Activated effector memory CD4-positive, alpha-beta T cell treated with anti-CD3 and anti-CD28 coated beads, Interleukin-2, amount 50 U/mL, for 16 hours (primary cell): Measurements from ENCODE around the gene CDHR3.

Source experiments
- DNase-seq: peaks from one replicate; pipeline ENCODE4 v3.0.0-alpha.2; 2020

CDHR3 gene

DNA sequence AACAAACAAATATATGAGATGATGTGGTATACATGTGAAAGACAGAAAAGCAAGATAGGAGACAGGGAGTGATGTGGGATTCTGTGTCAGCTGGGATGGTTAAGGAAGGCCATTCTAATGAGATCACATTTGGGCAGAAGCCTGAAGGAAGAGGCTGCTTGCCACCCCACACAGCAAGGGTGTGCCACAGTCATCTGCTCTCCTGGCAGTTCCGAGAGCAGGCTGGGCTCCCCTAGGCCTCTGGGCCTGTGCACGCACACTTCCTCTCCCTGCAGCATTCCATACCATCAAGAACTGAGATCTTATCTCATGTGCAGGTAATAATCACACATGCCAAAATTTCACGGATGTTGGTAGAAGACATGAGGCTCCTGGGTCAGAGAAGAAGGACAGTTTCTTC, 105.9 kb downstream of the CDHR3 start:
- DNase-seq: no peak

DNA sequence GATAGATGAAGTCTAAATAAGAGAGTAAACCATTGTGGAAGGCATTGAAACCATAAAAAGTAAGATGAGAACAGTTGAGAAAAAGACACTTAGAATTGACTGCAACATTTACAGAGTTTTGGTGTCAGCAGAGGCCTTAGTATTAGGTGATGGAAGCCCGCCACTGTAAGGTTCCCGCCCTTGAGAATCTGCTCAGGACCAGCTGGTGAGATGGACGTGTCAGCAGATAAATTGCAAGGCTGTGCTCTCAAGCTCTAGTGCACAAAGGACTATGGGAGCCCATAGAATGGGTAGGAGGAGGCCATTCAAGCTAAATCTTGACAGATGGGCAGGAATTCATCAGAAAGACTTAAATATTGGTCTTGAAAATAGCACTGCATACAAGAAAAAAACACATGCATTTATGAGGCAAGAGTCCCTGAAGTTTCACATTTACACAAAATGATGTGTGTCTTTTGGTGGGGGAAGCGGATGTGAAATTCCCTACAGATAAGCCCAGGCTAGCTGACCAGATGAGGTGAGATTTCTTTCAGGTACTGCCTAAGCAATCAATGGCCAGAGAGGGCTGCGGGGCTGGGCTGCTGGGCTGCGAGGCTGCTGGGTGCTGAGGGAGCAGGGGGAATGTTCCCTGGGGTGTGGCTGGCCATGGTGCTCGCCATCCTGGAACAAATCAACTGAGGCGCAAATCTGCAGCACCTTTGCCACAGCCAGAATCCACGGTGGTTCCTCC, 106.6 kb downstream of the CDHR3 start:
- DNase-seq: no peak

DNA sequence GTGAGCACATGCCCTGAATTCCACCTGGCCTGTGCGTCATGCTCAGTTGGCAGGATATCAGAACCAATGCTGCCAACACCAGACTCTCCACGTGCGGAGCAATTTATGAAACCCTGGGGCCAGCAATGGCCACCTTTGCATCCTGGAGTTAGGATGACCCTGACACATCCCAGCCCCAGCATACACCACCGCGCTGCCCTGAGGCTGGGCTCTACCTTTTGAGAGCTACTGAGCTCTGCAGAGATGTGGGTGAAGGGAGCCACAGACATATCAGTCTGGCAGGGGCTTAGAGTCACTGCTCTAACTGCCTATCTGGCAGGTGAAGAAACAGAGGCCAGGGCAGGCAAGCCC, 107.1 kb downstream of the CDHR3 start:
- DNase-seq: no peak

DNA sequence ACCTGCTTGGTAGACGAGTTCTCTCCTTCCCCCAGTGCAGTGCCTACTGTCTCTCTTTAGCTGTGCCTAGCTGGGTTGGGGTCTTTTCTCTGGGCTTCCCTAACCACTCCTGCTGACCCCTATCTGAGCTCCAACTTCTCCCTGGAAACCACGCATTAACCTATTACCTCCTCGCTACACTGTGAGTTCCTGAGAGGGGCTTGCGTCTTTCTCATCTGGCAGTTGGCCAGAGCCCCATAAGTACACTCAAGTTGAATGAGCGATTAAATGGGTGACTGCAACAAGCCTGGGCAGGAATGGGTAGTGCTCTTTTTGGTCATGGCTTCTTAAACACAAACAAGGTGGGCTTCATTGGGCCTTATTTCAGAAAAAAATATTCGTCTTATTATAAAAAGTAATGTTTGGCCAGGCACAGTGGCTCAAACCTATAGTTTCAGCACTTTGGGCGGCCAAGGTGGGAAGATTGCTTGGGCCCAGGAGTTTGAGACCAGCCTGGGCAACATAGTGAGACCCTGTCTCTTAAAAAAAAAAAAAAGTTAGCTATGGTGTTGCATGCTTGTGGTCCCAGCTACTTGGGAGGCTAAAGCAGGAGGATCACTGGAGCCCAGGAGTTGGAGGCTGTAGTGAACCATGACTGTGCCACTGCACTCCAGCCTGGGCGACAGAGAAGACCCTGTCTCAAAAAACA, 107.6 kb downstream of the CDHR3 start:
- DNase-seq: no peak

DNA sequence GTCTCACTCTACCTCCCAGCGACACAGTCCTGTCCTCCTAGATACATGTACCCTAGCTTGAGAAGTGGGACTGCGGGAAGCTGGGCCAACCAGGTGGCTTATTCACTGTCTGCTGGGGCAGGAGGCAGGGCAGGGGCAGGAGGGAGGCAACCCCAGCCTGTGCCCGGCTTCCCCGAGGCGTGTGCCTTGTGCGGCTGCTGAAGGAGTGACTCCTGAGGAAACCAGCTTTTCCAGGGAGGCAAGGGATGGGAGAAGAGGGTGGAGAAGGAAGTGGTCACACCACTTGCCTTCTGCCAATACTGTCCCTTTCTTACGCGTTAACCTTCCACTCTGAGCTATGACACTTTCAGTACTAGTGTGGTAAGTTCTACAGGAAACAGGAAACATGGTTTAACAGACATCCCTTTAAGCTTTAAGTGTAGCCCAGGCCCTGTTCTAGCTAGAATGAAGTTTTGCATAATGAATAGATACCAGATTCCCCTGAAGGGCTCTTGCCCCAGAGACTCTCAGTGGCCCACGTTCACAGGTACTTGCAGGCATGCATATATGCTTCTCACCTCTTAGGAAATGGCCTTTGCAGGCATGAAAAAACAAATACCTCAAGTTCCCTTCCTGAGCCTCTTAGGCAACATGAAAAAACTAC, 108.4 kb downstream of the CDHR3 start:
- DNase-seq: peak; percentile 74

DNA sequence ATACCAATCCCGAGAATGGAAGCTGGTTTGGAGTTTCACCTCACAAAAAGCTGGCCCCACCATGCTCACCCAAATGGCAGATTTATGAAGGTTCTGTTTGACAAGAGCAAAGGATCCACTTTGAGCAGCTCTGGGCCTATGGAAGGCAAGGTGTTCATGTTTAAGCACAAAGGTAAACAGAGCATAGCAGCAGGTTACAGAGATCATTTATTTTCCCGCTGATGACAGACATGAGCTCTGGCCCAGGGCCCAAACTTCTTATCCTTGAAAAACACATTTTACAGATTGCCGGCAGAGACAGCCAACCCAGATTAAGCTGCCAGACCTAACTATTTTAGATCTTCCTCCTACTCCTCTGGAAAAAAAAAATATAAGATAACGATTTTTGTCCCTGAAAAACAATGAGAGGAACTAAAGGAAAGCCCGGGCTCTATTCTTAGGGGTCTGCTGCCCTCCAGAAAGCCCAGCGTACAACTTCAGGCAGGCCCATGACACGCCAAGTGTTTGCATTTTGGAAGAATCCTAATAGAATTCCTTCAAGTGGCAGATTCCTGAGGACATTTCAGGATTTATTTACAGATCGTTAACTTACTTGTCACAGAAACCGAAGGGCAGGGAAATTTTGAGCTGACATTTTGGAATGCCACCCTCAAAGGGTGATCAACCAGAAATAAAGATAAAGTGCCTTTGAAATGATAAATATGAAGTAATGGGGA, 109.1 kb downstream of the CDHR3 start:
- DNase-seq: no peak

DNA sequence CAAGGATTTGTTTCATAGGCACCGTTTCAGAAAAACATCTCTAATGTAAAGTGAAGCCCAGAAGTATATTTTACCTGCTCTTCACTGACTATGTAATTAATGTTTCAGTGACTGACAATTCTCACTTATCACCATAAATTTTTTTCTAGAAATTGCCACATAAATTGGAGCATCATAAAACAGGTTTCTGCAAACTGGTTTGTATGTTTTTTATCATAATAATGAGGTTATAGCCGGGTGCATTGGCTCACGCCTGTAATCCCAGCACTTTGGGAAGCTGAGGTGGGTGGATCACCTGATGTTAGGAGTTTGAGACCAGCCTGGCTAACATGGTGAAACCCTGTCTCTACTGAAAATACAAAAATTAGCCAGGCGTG, 109.6 kb downstream of the CDHR3 start:
- no peak for DNase-seq

DNA sequence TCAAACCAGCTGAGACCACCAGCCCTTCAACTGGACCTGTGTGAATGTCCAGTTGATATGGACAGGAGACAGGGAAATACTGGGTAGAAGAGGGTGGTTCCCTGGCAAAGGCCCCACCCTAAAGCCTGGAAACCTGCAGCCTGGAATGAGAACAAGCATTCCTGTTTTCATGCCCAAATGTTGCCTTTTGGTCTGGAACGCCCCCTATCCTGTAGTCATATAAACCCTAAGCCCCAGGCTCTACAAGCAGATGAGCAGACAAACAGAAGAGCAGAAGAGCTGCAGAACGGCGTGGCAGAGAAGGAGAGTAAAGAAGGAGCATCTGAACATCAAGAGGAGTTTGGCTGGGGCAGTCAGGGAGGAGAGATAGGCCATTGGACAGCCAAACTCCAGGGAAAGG, 110.6 kb downstream of the CDHR3 start:
- DNase-seq: no peak

DNA sequence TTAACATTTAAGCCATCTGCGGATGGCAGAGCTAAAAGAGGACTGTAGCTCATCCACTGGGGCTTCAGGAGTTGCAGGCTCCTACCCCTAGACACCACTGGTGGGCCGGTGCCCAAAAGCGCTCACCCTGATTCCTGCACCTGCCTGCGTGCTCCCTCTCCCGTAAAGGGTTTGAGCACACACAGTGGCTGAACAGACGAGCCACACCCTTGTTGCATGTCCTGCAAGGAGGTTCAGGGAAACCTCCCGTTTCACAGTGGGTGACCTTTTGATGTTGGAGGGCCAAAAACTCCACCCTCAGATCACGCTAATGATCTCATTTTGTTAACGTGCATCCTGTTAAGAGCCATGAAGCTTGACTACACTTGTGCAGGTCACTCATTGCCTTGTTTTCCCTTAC, 111.2 kb downstream of the CDHR3 start:
- DNase-seq: no peak

DNA sequence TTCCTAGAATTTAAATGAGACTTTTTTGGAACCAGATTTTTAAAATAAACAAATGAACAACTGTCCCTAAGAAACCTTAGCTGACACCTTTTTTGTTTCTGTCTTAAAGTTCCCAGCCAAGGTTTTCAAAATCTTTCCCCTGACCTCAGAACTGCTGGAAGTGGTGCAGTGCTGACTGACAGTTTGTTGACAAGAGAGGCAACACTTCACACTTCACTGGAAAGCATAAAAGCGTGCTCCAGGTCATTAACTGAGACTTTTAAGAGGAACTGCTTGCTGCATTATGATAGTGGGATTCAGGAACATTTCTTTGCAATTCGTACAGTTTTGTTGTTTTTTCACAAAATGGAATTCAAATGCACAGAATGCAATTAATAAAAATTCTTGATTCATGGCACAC, 112.9 kb downstream of the CDHR3 start:
- DNase-seq: no peak

DNA sequence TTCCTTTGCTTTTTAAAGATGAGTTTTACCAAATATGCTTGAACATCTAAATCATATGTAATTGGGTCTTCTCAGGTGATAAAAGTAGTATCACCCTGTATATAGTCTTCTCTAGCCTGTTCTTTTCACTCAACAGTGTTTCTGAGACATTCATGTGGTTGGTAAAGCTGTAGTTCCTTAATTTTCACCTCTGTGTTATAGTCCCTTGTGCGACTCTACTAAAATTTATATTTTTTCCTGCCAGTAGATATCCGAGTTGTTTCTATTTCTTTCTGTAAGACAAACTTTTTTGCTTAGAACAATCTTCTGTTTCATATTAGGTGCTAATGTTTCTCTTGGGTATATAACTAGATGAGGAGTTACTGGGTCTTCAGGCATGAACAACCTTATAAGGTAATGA, 113.5 kb downstream of the CDHR3 start:
- no peak for DNase-seq

DNA sequence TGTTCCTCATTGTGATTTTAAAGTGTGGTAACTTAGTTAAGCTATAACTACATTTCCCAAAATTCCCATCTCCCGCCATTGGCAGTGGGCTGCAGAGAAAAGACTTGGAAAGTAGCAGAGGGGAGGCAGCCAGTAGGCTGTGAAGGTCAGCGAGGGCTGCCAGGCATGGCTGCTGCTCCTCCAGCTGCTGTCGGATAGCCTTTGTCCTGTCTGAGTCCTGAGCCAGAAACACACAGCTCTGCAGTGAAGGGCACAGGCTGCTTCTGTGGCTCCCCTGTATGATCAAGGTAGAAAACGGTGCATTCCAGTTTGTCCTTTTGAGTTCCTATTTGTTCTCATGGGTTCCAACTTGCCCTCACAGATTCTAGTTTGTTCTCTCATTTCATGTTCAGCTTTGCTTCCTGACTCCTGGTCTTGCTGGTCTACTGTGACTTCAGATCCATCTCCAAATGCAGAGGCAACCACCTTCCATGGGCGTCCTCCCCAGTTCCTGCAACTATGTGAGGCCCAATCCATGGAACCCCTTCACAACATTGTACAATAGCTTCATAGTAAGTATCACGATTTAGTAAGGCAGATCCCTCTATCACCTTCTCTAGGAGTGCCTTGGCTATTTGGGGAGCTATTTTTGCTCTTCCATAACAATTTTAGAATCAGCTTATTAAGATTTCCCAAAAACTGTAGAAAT, 117.4 kb downstream of the CDHR3 start:
- no peak for DNase-seq

DNA sequence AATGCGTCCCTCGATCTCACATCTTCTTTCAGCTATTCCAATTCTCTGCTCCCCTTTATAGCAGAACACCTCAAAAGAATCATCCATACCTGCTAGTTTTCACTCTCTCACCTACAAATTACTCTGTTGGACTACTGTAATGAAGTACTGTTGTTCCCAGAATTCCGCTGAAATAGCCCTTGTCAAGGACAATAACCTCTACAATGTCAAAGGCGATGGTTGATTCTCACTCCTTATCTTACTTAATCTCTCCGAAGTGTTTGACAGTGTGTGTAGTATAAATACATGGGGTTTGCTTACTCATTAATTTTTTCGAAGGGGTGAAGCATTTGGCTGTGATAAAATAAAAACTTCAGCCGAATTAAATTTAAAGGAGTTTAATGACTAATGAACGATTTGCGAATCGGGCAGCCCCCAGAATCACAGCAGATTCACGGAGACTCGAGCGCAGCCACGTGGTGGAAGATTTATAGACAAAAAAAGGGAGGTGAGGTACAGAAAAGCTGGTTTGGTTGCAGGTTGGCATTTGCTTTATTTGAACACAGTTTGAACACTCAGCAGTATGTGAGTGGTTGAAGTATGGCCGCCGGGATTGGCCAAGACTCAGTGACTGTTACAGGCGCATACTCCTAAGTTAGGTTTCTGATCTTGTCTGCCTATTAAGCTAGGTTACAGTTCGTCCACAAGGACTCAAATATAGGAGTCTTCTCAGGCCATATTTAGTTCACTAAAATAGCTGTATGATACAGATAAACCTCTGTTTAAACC, 119.2 kb downstream of the CDHR3 start:
- no peak for DNase-seq
